ENCODE data around the gene BSN.

DNA sequence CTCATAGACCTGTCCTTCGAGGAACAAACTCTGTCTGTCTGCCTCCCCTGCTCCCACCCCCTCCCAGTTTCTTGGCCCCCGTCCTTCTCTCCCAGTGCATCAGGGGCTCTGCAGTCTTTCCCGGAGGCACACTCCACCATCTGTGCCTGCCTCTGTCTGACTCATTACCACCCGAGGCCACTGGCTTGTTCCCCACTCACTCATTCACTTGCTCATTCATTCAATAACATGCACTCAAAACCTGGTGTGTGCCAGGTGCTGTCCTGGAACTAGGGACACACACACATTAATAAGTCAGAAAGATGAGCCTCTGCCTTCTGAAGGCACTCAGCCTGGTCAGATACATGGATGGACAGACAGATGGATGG lies 152.8 kb downstream of the BSN start:
- TF ChIP-seq, protein P1, sequence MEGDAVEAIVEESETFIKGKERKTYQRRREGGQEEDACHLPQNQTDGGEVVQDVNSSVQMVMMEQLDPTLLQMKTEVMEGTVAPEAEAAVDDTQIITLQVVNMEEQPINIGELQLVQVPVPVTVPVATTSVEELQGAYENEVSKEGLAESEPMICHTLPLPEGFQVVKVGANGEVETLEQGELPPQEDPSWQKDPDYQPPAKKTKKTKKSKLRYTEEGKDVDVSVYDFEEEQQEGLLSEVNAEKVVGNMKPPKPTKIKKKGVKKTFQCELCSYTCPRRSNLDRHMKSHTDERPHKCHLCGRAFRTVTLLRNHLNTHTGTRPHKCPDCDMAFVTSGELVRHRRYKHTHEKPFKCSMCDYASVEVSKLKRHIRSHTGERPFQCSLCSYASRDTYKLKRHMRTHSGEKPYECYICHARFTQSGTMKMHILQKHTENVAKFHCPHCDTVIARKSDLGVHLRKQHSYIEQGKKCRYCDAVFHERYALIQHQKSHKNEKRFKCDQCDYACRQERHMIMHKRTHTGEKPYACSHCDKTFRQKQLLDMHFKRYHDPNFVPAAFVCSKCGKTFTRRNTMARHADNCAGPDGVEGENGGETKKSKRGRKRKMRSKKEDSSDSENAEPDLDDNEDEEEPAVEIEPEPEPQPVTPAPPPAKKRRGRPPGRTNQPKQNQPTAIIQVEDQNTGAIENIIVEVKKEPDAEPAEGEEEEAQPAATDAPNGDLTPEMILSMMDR (IDR thresholded peaks at IDR 0.05; ENCODE audit: borderline replicate concordance, extremely low read depth, low read length, poor library complexity, severe bottlenecking): no peak
- no peak for TF ChIP-seq EZH2 (IDR thresholded peaks at IDR 0.05; ENCODE audit: borderline replicate concordance, low read depth, low read length, severe bottlenecking)

Data from DND-41 (cell line).